B cell (primary cell): ENCODE measurements around the gene F2R. TPM values are rescaled to one million over a fixed set of nuclear protein-coding genes. Genes with fewer than 3 reads are reported as not detected.
"Not testable (repeated sequence)": the region's sequence is repeated elsewhere in the genome, so short reads cannot be mapped to it uniquely, and the experiment has no call there.

ENCODE experiments used
- ATAC-seq: fragments of 200-7000 bp; cut with Tn5 transposase; one replicate; pipeline ENCODE4 v1.10.0; 2021; ENCODE audit warnings: low read depth, mild to moderate bottlenecking, moderate number of reproducible peaks, moderate library complexity
- CTCF ChIA-PET: fragments of 350-600 bp; sonication (Branson Sonifier 250); formaldehyde crosslinking; loops from one replicate; lab custom pipeline; 2021; ENCODE audit warnings: antibody characterized with exemption, inconsistent platforms; lab: Charles Lee
- POLR2A ChIA-PET: fragments of 350-600 bp; sonication (Branson Sonifier 250); formaldehyde crosslinking; loops from one replicate; lab custom pipeline; 2021; ENCODE audit warnings: antibody characterized with exemption; lab: Charles Lee
- DNase-seq: peaks from one replicate; pipeline ENCODE4 v3.0.0; 2013
- H2AFZ ChIP-seq: 2 replicates; pipeline ENCODE4 v1.6.1; 2012; ENCODE audit warnings: mild to moderate bottlenecking, low read depth, low read length; ENCODE audit not compliant: insufficient read depth, poor library complexity, severe bottlenecking
- H3K27ac ChIP-seq, 2 donors: 1 replicate in 1 of 2; 2 replicates in 1 of 2; pipeline ENCODE4 v1.5.1; 2012 to 2013; ENCODE audit warnings: low read length in 2 of 2, mild to moderate bottlenecking in 2 of 2, moderate library complexity in 1 of 2
- H3K27me3 ChIP-seq, 4 experiments: fragments of 200-600 bp in 1 of 4; sonication (generic) in 1 of 4; replicated peaks in 1 of 4; 1 replicate in 2 of 4; 2 replicates in 2 of 4; pipeline versions ENCODE4 v1.6.1 to v1.7.0; 2013 to 2016; ENCODE audit warnings: low read length in 3 of 4, mild to moderate bottlenecking in 2 of 4, mixed read lengths in 1 of 4, moderate library complexity in 1 of 4; ENCODE audit not compliant: insufficient read depth in 4 of 4, control insufficient read depth in 3 of 4; ENCODE audit errors: control extremely low read depth in 1 of 4
- H3K36me3 ChIP-seq, 2 experiments: replicated peaks in 1 of 2; 1 replicate in 1 of 2; 2 replicates in 1 of 2; pipeline versions ENCODE4 v1.6.1 to v1.7.1; 2013; ENCODE audit warnings: low read length in 1 of 2; ENCODE audit not compliant: insufficient read depth in 2 of 2, control insufficient read depth in 1 of 2; ENCODE audit errors: control extremely low read depth in 1 of 2, extremely low read depth in 1 of 2
- H3K4me1 ChIP-seq, 2 donors: fragments of 200-600 bp in 1 of 2; sonication (generic) in 1 of 2; 1 replicate in 1 of 2; 2 replicates in 1 of 2; pipeline versions ENCODE4 v1.5.1 to v1.6.1; 2013 to 2017; ENCODE audit warnings: low read length in 2 of 2; ENCODE audit not compliant: control insufficient read depth in 2 of 2, insufficient read depth in 2 of 2
- H3K4me2 ChIP-seq: replicated peaks from 2 replicates; pipeline ENCODE3; 2012; ENCODE audit warnings: mild to moderate bottlenecking, low read depth, low read length; ENCODE audit not compliant: poor library complexity, severe bottlenecking
- H3K4me3 ChIP-seq, 5 experiments: fragments of 200-600 bp in 1 of 5; sonication (generic) in 1 of 5; 1 replicate in 3 of 5; 2 replicates in 2 of 5; pipeline versions ENCODE4 v1.5.1 to v1.7.0; 2011 to 2016; ENCODE audit warnings: low read length in 4 of 5, mild to moderate bottlenecking in 4 of 5, low read depth in 2 of 5, control low read depth in 1 of 5, moderate library complexity in 1 of 5; ENCODE audit not compliant: insufficient read depth in 1 of 5; ENCODE audit errors: control extremely low read depth in 1 of 5, extremely low read depth in 1 of 5
- H3K79me2 ChIP-seq: fragments of 200-600 bp; sonication (generic); one replicate; pipeline ENCODE4 v1.6.0; 2016; ENCODE audit warnings: low read length; ENCODE audit not compliant: control insufficient read depth, insufficient read depth
- H3K9ac ChIP-seq: fragments of 200-600 bp; sonication (generic); 2 replicates; pipeline ENCODE4 v1.6.1; 2017; ENCODE audit warnings: mild to moderate bottlenecking, low read length, moderate library complexity
- H3K9me3 ChIP-seq, 3 donors: one replicate each; pipeline versions ENCODE4 v1.6.1 to v1.7.1; 2013; ENCODE audit warnings: low read length in 2 of 3; ENCODE audit not compliant: control insufficient read depth in 2 of 3, insufficient read depth in 1 of 3; ENCODE audit errors: control extremely low read depth in 1 of 3
- H4K20me1 ChIP-seq: 2 replicates; pipeline ENCODE4 v1.6.0; 2012; ENCODE audit warnings: mild to moderate bottlenecking, low read length; ENCODE audit not compliant: insufficient read depth, control insufficient read depth, poor library complexity, severe bottlenecking
- H3K27ac Mint-ChIP-seq: one replicate; pipeline ENCODE4 v1.8.0; 2021; ENCODE audit warnings: mixed read lengths
- H3K27me3 Mint-ChIP-seq: one replicate; pipeline ENCODE4 v1.8.0; 2021; ENCODE audit warnings: mixed read lengths
- H3K4me1 Mint-ChIP-seq: one replicate; pipeline ENCODE4 v1.8.0; 2021; ENCODE audit warnings: mixed read lengths
- H3K4me3 Mint-ChIP-seq: one replicate; pipeline ENCODE4 v1.8.0; 2021; ENCODE audit warnings: mixed read lengths
- H3K9me3 Mint-ChIP-seq: one replicate; pipeline ENCODE4 v1.8.0; 2022; ENCODE audit warnings: mixed read lengths; ENCODE audit not compliant: insufficient read depth
- CTCF ChIP-seq: fragments of 200-600 bp; IDR thresholded peaks from one replicate; pipeline ENCODE4 v1.8.0; 2022; ENCODE audit warnings: antibody characterized with exemption, mild to moderate bottlenecking
- EZH2 ChIP-seq: IDR thresholded peaks from 2 replicates; pipeline ENCODE4 v1.6.1; 2012; ENCODE audit warnings: borderline replicate concordance, low read depth, mild to moderate bottlenecking, moderate library complexity, low read length; ENCODE audit not compliant: insufficient read depth, poor library complexity, severe bottlenecking
- WGBS: methylation state at CpG from one replicate; pipeline ENCODE4 v1.1.5; 2013; ENCODE audit warnings: missing lambda C conversion rate; ENCODE audit not compliant: insufficient coverage; 5-methylcytosine and 5-hydroxymethylcytosine counted together
- intact Hi-C: fragments of 100-400 bp; cut with micrococcal nuclease; formaldehyde crosslinking; loops from one replicate; pipeline ENCODE4 v1.10.0; 2022
- polyA plus RNA-seq: library from polyadenylated mRNA; depleted of rRNA; stranded (reverse); fragments of >200 nt; gene quantifications from 2 replicates; pipeline ENCODE4 v1.2.3, GENCODE V29; 2012
- total RNA-seq, 2 donors: library from RNA; stranded (reverse); fragments of 120-200 nt in 1 of 2; gene quantifications; 1 replicate in 1 of 2; 2 replicates in 1 of 2; pipeline versions ENCODE4 v1.2.3 to v1.2.4, GENCODE V29; 2013 to 2022

The F2R gene
- total and polyA plus RNA-seq, 2 donors (not counting 1 experiment from before 2014, with no cell fraction given), result 0.25 to 1.4 TPM

- peaks cover 2% of the 10 kb centered on the region for H3K27me3 Mint-ChIP-seq
- no peak overlapping the region for H3K27ac Mint-ChIP-seq
- H3K4me3 ChIP-seq, result no peak overlapping the region
- DNase-seq (no peak), ATAC-seq (no peak)
- no peak overlapping the region for H3K9ac ChIP-seq
- H3K4me1 ChIP-seq, result no peaks in the 10 kb centered on the region
- intact Hi-C loops, result no loop called here
- WGBS, result 100% methylated on average over 1 of the region's 8 CpGs
- peaks cover 5 to 6% of the 10 kb centered on the region in 2 experiments for H3K36me3 ChIP-seq
- no peaks in the 10 kb centered on the region for H3K9me3 Mint-ChIP-seq
- no peaks in the 10 kb centered on the region for H4K20me1 ChIP-seq
- H3K27ac ChIP-seq, result no peak overlapping the region
- H3K4me2 ChIP-seq, result no peak overlapping the region
- H3K4me3 Mint-ChIP-seq, result no peak overlapping the region
- no peaks in the 10 kb centered on the region for H3K79me2 ChIP-seq
- H2AFZ ChIP-seq, result no peak overlapping the region
- H3K9me3 ChIP-seq, result no peaks in the 10 kb centered on the region
- CTCF ChIA-PET, result no interaction called here
- TF ChIP-seq CTCF, result no peak
- no peaks in the 10 kb centered on the region for H3K27me3 ChIP-seq
- POLR2A ChIA-PET, result no interaction called here
- no peaks in the 10 kb centered on the region for H3K4me1 Mint-ChIP-seq
Observed at GRCh38 chr5:76677849-76678472, 38.0 kb upstream of the F2R start.

GRCh38 chr5:76679231-76679630 is 36.7 kb upstream of the F2R start:
- Mint-ChIP-seq H3K27me3 (peaks cover 2% of the 10 kb centered on the region), H3K4me3 (no peak overlapping the region), H3K27ac (no peak overlapping the region), H3K4me1 (peaks cover 3% of the 10 kb centered on the region), H3K9me3 (no peaks in the 10 kb centered on the region)
- peaks cover 5 to 6% of the 10 kb centered on the region in 2 experiments for H3K36me3 ChIP-seq
- H2AFZ ChIP-seq, result no peak overlapping the region
- H4K20me1 ChIP-seq, result no peaks in the 10 kb centered on the region
- ChIA-PET CTCF (no interaction called here), POLR2A (no interaction called here)
- no peak overlapping the region for H3K27ac ChIP-seq
- 100% methylated on average over 2 of the region's 3 CpGs for WGBS
- intact Hi-C loops, result no loop called here
- no peak overlapping the region for H3K9ac ChIP-seq
- no peaks in the 10 kb centered on the region for H3K4me1 ChIP-seq
- H3K9me3 ChIP-seq, result no peaks in the 10 kb centered on the region
- H3K4me3 ChIP-seq, result no peak overlapping the region
- no peak overlapping the region for H3K4me2 ChIP-seq
- no peaks in the 10 kb centered on the region for H3K79me2 ChIP-seq
- DNase-seq (no peak), ATAC-seq (no peak)
- H3K27me3 ChIP-seq, result no peaks in the 10 kb centered on the region
- TF ChIP-seq EZH2 (no peak), CTCF (no peak)

GRCh38 chr5:76680826-76681225 is 35.1 kb upstream of the F2R start:
- intact Hi-C loops, H3K9ac ChIP-seq, H2AFZ ChIP-seq, ATAC-seq, H4K20me1 ChIP-seq, CTCF ChIA-PET, H3K36me3 ChIP-seq, H3K27me3 Mint-ChIP-seq, H3K4me3 Mint-ChIP-seq, DNase-seq, H3K27me3 ChIP-seq, POLR2A ChIA-PET, H3K79me2 ChIP-seq, H3K4me3 ChIP-seq, H3K4me1 ChIP-seq, H3K9me3 Mint-ChIP-seq, H3K9me3 ChIP-seq, H3K4me2 ChIP-seq, H3K27ac Mint-ChIP-seq, H3K27ac ChIP-seq: not testable (repeated sequence)
- 100% methylated on average over 1 of the region's 4 CpGs for WGBS
- H3K4me1 Mint-ChIP-seq, result peaks cover 12% of the 10 kb centered on the region
